IMR-90 (cell line): ENCODE data around the gene CCDC175.

Source experiments
- CEBPB ChIP-seq: IDR thresholded peaks from 2 replicates; pipeline ENCODE4 v1.6.1; 2012; ENCODE audit warnings: low read depth, low read length, improper control_type of control experiment
- CHD1 ChIP-seq: IDR thresholded peaks from 2 replicates; pipeline ENCODE4 v1.6.1; 2012; ENCODE audit warnings: low read depth, low read length, improper control_type of control experiment
- CTCF ChIP-seq: conservative IDR thresholded peaks from 2 replicates; pipeline ENCODE4 v1.5.1; 2012; ENCODE audit warnings: mild to moderate bottlenecking, low read depth, low read length, improper control_type of control experiment
- ELK1 ChIP-seq: fragments of 150-350 bp; IDR thresholded peaks from 2 replicates; pipeline ENCODE4 v1.6.1; 2016; ENCODE audit warnings: low read depth, mild to moderate bottlenecking, low read length, moderate library complexity, borderline replicate concordance
- FOS ChIP-seq: fragments of 150-350 bp; IDR thresholded peaks from 2 replicates; pipeline ENCODE4 v1.6.1; 2016; ENCODE audit warnings: low read depth, low read length
- MAZ ChIP-seq: IDR thresholded peaks from 2 replicates; pipeline ENCODE4 v1.6.1; 2012; ENCODE audit warnings: low read depth, mild to moderate bottlenecking, low read length, improper control_type of control experiment, moderate library complexity, borderline replicate concordance
- MXI1 ChIP-seq: IDR thresholded peaks from 2 replicates; pipeline ENCODE4 v1.6.1; 2012; ENCODE audit warnings: low read depth, mild to moderate bottlenecking, low read length, moderate library complexity, borderline replicate concordance
- NFE2L2 ChIP-seq: fragments of 150-350 bp; IDR thresholded peaks from 2 replicates; pipeline ENCODE4 v1.6.1; 2016; ENCODE audit warnings: low read depth, mild to moderate bottlenecking, low read length
- POLR2A ChIP-seq: IDR thresholded peaks from 2 replicates; pipeline ENCODE4 v1.6.1; 2012; ENCODE audit warnings: mild to moderate bottlenecking, low read depth, low read length
- RAD21 ChIP-seq: IDR thresholded peaks from 2 replicates; pipeline ENCODE4 v1.6.1; 2012; ENCODE audit warnings: low read length, improper control_type of control experiment
- RCOR1 ChIP-seq: IDR thresholded peaks from 2 replicates; pipeline ENCODE4 v1.6.1; 2012; ENCODE audit warnings: mild to moderate bottlenecking, low read length, improper control_type of control experiment; ENCODE audit not compliant: insufficient replicate concordance
- RFX5 ChIP-seq: IDR thresholded peaks from 2 replicates; pipeline ENCODE4 v1.8.0; 2012; ENCODE audit warnings: low read depth, mild to moderate bottlenecking, low read length, moderate library complexity
- SMC3 ChIP-seq: fragments of 150-350 bp; IDR thresholded peaks from 2 replicates; pipeline ENCODE4 v1.6.1; 2016; ENCODE audit warnings: low read depth, mild to moderate bottlenecking, antibody characterized with exemption, low read length, moderate library complexity

- TF ChIP-seq CEBPB = no peak
- no peak for TF ChIP-seq CTCF
- TF ChIP-seq CHD1 = 0 out of 2 replicates have a peak, but pooled peaks have one; percentile 69
- no peak for TF ChIP-seq POLR2A
- TF ChIP-seq RFX5 = no peak
- TF ChIP-seq ELK1 = no peak
- TF ChIP-seq RAD21 = no peak
- TF ChIP-seq SMC3 = no peak
- TF ChIP-seq FOS = no peak
- TF ChIP-seq NFE2L2 = no peak
- TF ChIP-seq RCOR1 = no peak
- no peak for TF ChIP-seq MXI1
- no peak for TF ChIP-seq MAZ
Measured at GRCh38 chr14:59484639-59485175, 91.9 kb downstream of the CCDC175 start.
